ENCODE data around the gene ARHGEF10L. TPM values are rescaled to one million over a fixed set of nuclear protein-coding genes. Genes with fewer than 3 reads are reported as not detected.

The ARHGEF10L gene
- polyA plus RNA-seq, 1 donor: 85.1 TPM

GRCh38 chr1:17601643-17602382, 62.3 kb downstream of the ARHGEF10L start:
- WGBS (ENCODE audit: insufficient coverage, low lambda C conversion rate): no CpG with 5 or more reads among the region's 17 CpGs
- H3K4me1 ChIP-seq (ENCODE audit: control insufficient read depth, insufficient read depth, low read length): peaks cover 39% of the 10 kb centered on the region
- H3K36me3 ChIP-seq (ENCODE audit: control insufficient read depth, insufficient read depth, low read length): peaks cover 72% of the 10 kb centered on the region
- DNase-seq: no peak
- H3K4me3 ChIP-seq (ENCODE audit: low read length): no peak overlapping the region
- H3K27me3 ChIP-seq (ENCODE audit: control insufficient read depth, insufficient read depth, low read length): no peaks in the 10 kb centered on the region
- H3K27ac ChIP-seq (ENCODE audit: low read length): no peak overlapping the region
- no peaks in the 10 kb centered on the region for H3K9me3 ChIP-seq (ENCODE audit: control insufficient read depth, low read depth, low read length)

- no peak for DNase-seq
- Histone ChIP-seq H3K9me3 (ENCODE audit: control insufficient read depth, low read depth, low read length) (no peaks in the 10 kb centered on the region), H3K4me3 (ENCODE audit: low read length) (no peak overlapping the region), H3K4me1 (ENCODE audit: control insufficient read depth, insufficient read depth, low read length) (peaks cover 26% of the 10 kb centered on the region), H3K27me3 (ENCODE audit: control insufficient read depth, insufficient read depth, low read length) (no peaks in the 10 kb centered on the region), H3K27ac (ENCODE audit: low read length) (no peak overlapping the region), H3K36me3 (ENCODE audit: control insufficient read depth, insufficient read depth, low read length) (peaks cover 86% of the 10 kb centered on the region)
- WGBS (ENCODE audit: insufficient coverage, low lambda C conversion rate): no CpG with 5 or more reads among the region's 26 CpGs
Observed at GRCh38 chr1:17603091-17603841, 63.8 kb downstream of the ARHGEF10L start.

GRCh38 chr1:17605582-17606344, 66.3 kb downstream of the ARHGEF10L start:
- Histone ChIP-seq H3K27ac (ENCODE audit: low read length) (no peak overlapping the region), H3K4me1 (ENCODE audit: control insufficient read depth, insufficient read depth, low read length) (peaks cover 16% of the 10 kb centered on the region), H3K9me3 (ENCODE audit: control insufficient read depth, low read depth, low read length) (no peaks in the 10 kb centered on the region), H3K27me3 (ENCODE audit: control insufficient read depth, insufficient read depth, low read length) (no peaks in the 10 kb centered on the region), H3K4me3 (ENCODE audit: low read length) (no peak overlapping the region), H3K36me3 (ENCODE audit: control insufficient read depth, insufficient read depth, low read length) (peaks cover 89% of the 10 kb centered on the region)
- WGBS (ENCODE audit: insufficient coverage, low lambda C conversion rate): 58% methylated on average over 4 of the region's 15 CpGs
- DNase-seq: peak in 1 of 2 donors; percentile 32

GRCh38 chr1:17606826-17607440, 67.4 kb downstream of the ARHGEF10L start:
- H3K9me3 ChIP-seq (ENCODE audit: control insufficient read depth, low read depth, low read length): no peaks in the 10 kb centered on the region
- no peak overlapping the region for H3K4me3 ChIP-seq (ENCODE audit: low read length)
- peaks cover 94% of the 10 kb centered on the region for H3K36me3 ChIP-seq (ENCODE audit: control insufficient read depth, insufficient read depth, low read length)
- no peaks in the 10 kb centered on the region for H3K27me3 ChIP-seq (ENCODE audit: control insufficient read depth, insufficient read depth, low read length)
- WGBS (ENCODE audit: insufficient coverage, low lambda C conversion rate): no CpG with 5 or more reads among the region's 14 CpGs
- no peak overlapping the region for H3K27ac ChIP-seq (ENCODE audit: low read length)
- DNase-seq: peak; percentile 55 to 59
- peaks cover 16% of the 10 kb centered on the region for H3K4me1 ChIP-seq (ENCODE audit: control insufficient read depth, insufficient read depth, low read length)

- H3K4me1 ChIP-seq (ENCODE audit: control insufficient read depth, insufficient read depth, low read length): peaks cover 6% of the 10 kb centered on the region
- H3K36me3 ChIP-seq (ENCODE audit: control insufficient read depth, insufficient read depth, low read length): peaks cover 94% of the 10 kb centered on the region
- no peaks in the 10 kb centered on the region for H3K9me3 ChIP-seq (ENCODE audit: control insufficient read depth, low read depth, low read length)
- H3K4me3 ChIP-seq (ENCODE audit: low read length): no peak overlapping the region
- DNase-seq: no peak
- H3K27me3 ChIP-seq (ENCODE audit: control insufficient read depth, insufficient read depth, low read length): no peaks in the 10 kb centered on the region
- no peak overlapping the region for H3K27ac ChIP-seq (ENCODE audit: low read length)
- WGBS (ENCODE audit: insufficient coverage, low lambda C conversion rate): 93% methylated on average over 3 of the region's 34 CpGs
Observed at GRCh38 chr1:17607644-17608581, 68.4 kb downstream of the ARHGEF10L start.

- WGBS (ENCODE audit: insufficient coverage, low lambda C conversion rate): 100% methylated on average over 2 of the region's 5 CpGs
- DNase-seq: no peak
- Histone ChIP-seq H3K9me3 (ENCODE audit: control insufficient read depth, low read depth, low read length) (no peaks in the 10 kb centered on the region), H3K27me3 (ENCODE audit: control insufficient read depth, insufficient read depth, low read length) (no peaks in the 10 kb centered on the region), H3K27ac (ENCODE audit: low read length) (no peak overlapping the region), H3K36me3 (ENCODE audit: control insufficient read depth, insufficient read depth, low read length) (peaks cover 95% of the 10 kb centered on the region), H3K4me1 (ENCODE audit: control insufficient read depth, insufficient read depth, low read length) (peaks cover 4% of the 10 kb centered on the region), H3K4me3 (ENCODE audit: low read length) (no peak overlapping the region)
Observed at GRCh38 chr1:17609529-17609928, 70.0 kb downstream of the ARHGEF10L start.

- Histone ChIP-seq H3K27me3 (ENCODE audit: control insufficient read depth, insufficient read depth, low read length) (no peaks in the 10 kb centered on the region), H3K4me3 (ENCODE audit: low read length) (no peak overlapping the region), H3K36me3 (ENCODE audit: control insufficient read depth, insufficient read depth, low read length) (peaks cover 95% of the 10 kb centered on the region), H3K9me3 (ENCODE audit: control insufficient read depth, low read depth, low read length) (no peaks in the 10 kb centered on the region), H3K27ac (ENCODE audit: low read length) (no peak overlapping the region), H3K4me1 (ENCODE audit: control insufficient read depth, insufficient read depth, low read length) (peaks cover 4% of the 10 kb centered on the region)
- DNase-seq: no peak
- no CpG with 5 or more reads among the region's 5 CpGs for WGBS (ENCODE audit: insufficient coverage, low lambda C conversion rate)
Observed at GRCh38 chr1:17610085-17610484, 70.6 kb downstream of the ARHGEF10L start.

GRCh38 chr1:17610713-17611112, 71.2 kb downstream of the ARHGEF10L start:
- no peak for DNase-seq
- H3K36me3 ChIP-seq (ENCODE audit: control insufficient read depth, insufficient read depth, low read length): peaks cover 95% of the 10 kb centered on the region
- WGBS (ENCODE audit: insufficient coverage, low lambda C conversion rate): no CpG with 5 or more reads among the region's 5 CpGs
- H3K27me3 ChIP-seq (ENCODE audit: control insufficient read depth, insufficient read depth, low read length): no peaks in the 10 kb centered on the region
- peaks cover 3% of the 10 kb centered on the region for H3K4me1 ChIP-seq (ENCODE audit: control insufficient read depth, insufficient read depth, low read length)
- H3K9me3 ChIP-seq (ENCODE audit: control insufficient read depth, low read depth, low read length): no peaks in the 10 kb centered on the region
- H3K27ac ChIP-seq (ENCODE audit: low read length): no peak overlapping the region
- H3K4me3 ChIP-seq (ENCODE audit: low read length): no peak overlapping the region

- no peak for DNase-seq
- Histone ChIP-seq H3K36me3 (ENCODE audit: control insufficient read depth, insufficient read depth, low read length) (peaks cover 98% of the 10 kb centered on the region), H3K4me3 (ENCODE audit: low read length) (no peak overlapping the region), H3K9me3 (ENCODE audit: control insufficient read depth, low read depth, low read length) (no peaks in the 10 kb centered on the region), H3K4me1 (ENCODE audit: control insufficient read depth, insufficient read depth, low read length) (no peaks in the 10 kb centered on the region), H3K27me3 (ENCODE audit: control insufficient read depth, insufficient read depth, low read length) (no peaks in the 10 kb centered on the region), H3K27ac (ENCODE audit: low read length) (no peak overlapping the region)
- 83% methylated on average over 1 of the region's 1 CpG for WGBS (ENCODE audit: insufficient coverage, low lambda C conversion rate)
Observed at GRCh38 chr1:17611991-17612390, 72.5 kb downstream of the ARHGEF10L start.
